Epidermal melanocyte (primary cell): ENCODE measurements around the gene CXCL3.

Source experiments
- DNase-seq: peaks from one replicate; pipeline ENCODE4 v3.0.0; 2011; ENCODE audit warnings: low spot score; ENCODE audit not compliant: insufficient read length

CXCL3 gene

GRCh38 chr4:74014332-74014731, 24.2 kb downstream of the CXCL3 start:
- no peak for DNase-seq

GRCh38 chr4:74013264-74013663, 25.2 kb downstream of the CXCL3 start:
- DNase-seq, result no peak

DNA sequence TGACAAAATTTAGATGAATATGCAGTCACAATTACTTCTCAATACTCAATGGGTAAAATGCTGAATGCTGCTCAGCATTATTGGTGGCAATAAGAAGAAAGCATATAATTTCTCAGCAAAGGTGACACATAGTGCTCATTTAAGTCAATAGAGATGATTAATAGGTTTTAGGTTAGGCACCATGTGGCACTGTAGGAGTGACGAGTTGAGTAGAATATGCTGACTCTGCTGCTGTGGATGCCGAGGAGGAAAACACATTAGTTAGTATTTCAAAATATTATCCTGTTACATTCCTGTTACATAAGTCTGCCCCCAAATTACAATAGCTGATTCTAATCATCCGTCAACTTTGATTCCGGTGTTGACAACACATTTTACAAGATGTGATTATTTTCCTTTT, 26.4 kb downstream of the CXCL3 start:
- DNase-seq, result no peak

- no peak for DNase-seq
Observed at GRCh38 chr4:74009307-74009706, 29.2 kb downstream of the CXCL3 start.

DNA sequence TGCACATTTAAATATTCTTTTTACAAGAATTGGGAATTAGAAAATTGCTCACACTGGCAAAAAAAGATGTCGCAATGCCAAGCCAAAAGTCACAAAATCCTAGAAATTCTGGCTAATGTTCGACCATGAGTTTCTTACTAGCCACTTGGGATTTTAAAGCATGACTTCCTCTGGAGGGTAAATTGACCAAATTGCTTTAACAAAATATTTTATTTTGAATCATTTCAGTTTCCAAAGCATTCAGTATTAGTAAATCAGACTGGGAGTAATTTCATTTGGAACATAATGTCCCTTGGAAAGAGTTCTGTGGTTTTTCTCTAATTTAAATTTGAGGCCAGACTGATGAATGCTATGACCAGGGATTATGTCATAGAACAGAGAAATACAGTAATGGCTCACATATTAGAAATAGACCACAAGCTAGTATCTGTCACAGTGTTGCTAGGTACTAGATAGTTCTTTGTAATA, 32.4 kb downstream of the CXCL3 start:
- DNase-seq, result no peak

- DNase-seq, result no peak
Observed at GRCh38 chr4:74005528-74005927, 33.0 kb downstream of the CXCL3 start.

DNA sequence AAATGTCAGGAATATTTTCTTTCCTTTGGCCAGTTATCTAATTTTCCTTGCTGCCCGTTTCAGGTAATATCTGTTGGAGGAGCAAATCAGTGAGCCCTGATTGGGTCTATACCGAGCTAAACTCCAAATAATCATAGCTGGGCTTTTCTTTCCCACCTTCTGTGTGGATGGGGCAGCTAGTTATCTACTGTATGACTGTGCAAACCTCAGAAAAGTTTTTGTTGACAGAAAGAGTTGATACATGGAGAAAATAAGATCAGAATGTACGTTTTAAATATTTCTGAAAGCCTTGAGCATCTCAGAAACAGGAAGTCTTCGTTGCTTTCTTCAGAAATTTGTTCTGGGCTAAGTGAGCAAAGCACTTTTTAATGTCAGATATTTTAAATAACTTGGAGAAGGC, 33.8 kb downstream of the CXCL3 start:
- no peak for DNase-seq

DNA sequence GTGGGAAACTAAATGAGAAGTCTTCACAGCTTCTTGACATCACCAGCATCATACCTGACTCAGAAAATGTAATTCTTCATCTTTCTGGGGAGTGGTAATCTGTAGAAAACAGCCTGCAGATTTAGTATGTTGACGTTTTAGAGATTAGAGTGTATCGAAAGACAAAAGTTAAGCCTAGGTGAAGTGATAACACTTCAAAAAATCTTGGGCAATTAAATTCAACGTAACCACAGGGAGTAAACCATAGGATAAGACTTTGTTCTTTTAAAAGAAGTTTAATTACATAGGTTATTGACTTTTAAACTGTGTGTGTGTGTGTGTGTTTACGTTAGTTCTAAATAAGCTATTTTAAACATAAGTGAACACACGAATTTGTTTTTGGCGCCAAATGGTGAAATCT, 38.2 kb downstream of the CXCL3 start:
- DNase-seq, result no peak

- no peak for DNase-seq
Observed at GRCh38 chr4:73998040-73999011, 40.2 kb downstream of the CXCL3 start, which contains the start of gene CXCL5. Gene CXCL5 (minus strand): TSS chr4:73998677. CDS start chr4:73998581, 96 bp downstream.

DNA sequence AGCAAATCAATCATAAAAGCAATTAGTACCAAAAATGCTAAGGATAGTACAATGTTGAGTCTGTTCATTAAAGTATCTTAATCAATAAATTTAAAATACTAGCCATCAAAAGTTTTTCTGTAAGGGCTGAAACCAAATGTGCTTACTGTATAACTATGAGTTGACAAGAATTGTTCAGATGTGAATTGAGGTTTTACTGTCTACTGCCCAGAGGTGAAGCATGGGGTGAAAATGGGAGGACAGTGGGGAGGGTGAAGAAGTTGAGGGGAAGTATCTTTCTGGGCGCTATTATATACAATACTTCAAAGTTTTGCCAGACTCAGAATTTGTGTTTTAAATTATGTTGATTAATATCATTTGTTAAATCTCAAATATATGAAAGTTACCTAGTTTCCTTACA, 46.4 kb downstream of the CXCL3 start:
- no peak for DNase-seq

GRCh38 chr4:73991742-73992000, 46.8 kb downstream of the CXCL3 start:
- DNase-seq, result no peak

GRCh38 chr4:73990988-73991741, 47.3 kb downstream of the CXCL3 start:
- DNase-seq, result no peak

DNA sequence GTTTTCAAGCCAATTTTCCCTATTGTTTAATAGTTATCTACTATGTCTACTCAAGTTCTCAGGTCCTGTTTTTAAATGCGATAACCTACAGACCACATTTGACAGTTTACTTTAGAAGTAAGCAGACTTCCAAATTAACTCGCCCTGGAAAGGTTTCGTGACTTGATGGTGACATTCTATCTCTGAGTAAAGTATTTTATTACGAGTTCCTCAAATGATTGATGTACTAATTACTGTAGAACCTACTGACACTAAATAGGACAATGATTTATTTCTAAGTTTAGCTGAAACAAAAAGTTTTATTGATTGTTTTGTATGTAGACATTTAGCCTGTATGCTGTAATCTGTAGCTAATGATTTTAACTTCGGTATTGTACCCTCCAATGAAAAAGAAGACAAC, 48.6 kb downstream of the CXCL3 start:
- no peak for DNase-seq

DNA sequence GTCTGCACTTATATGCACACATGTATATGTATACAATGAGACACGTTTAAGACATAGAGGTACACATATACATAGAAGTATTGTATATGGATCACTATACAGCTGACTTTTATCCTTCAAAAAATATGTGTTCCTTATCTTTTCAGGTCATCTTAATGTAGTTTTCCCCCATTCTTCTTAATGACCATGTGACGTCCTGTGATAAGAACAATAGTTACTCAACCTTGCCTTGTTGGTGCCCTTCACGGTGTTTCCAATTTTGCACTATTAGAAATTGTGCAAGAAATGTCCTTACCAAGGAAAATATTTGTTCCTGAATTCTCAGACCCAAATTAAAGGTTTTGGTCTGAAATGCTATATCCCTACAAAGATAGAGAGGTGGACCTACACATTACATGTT, 49.5 kb downstream of the CXCL3 start:
- DNase-seq, result no peak

DNA sequence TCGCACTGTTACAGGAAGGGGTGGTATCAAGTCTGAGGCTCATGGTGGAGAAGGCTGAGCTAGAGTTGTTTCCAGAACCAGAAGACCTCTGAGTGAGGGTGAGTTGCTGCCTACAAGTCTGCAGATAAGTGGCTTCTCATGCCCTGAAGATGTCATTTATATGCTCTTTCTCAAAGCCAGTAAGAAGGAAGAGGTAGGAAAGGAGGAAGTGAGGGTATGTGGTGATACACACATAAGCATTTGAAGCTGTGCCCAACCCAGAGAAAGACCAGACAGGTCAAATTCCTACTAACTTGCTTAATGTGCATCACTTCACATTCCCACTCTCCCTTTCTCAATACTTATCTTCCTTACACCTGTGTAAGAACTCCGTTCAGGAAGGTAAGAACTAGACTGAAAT, 50.4 kb downstream of the CXCL3 start, which contains the start of gene PPBP:
Gene PPBP, minus strand, starts transcription at position 130 of the 400 bp plus-strand sequence. Its CDS starts 87 bp downstream, at position 43.
- DNase-seq, result no peak
